Left renal cortex interstitium (tissue), 4 donors: Measurements from ENCODE around the gene CFAP68. TPM values are rescaled to one million over a fixed set of nuclear protein-coding genes. Genes with fewer than 3 reads are reported as not detected.
"Not testable (repeated sequence)": the region's sequence is repeated elsewhere in the genome, so short reads cannot be mapped to it uniquely, and the experiment has no call there.

Experiments
- DNase-seq, 4 donors: peaks; one replicate each; pipeline ENCODE4 v3.0.0-alpha.2; 2013; ENCODE audit warnings: low read depth in 4 of 4, low spot score in 2 of 4, missing footprints in 1 of 4
- polyA plus RNA-seq, 4 donors: library from polyadenylated mRNA; unstranded; fragments of 120-200 nt; gene quantifications; one replicate each; pipeline ENCODE4 v1.2.1, GENCODE V29; 2013; ENCODE audit not compliant: insufficient read length in 4 of 4

Gene CFAP68
- polyA plus RNA-seq, 4 donors, result 39.9 to 51.3 (median 43.6) TPM

- no peak for DNase-seq
These were observed 9.2 kb upstream of the CFAP68 start for GRCh38 chr11:111870113-111870512.

GRCh38 chr11:111870522-111870885 is 8.8 kb upstream of the CFAP68 start:
- DNase-seq, result peak in 1 of 4 donors; percentile 0

- peak; percentile 71 to 81 (median 78) for DNase-seq
These were observed 8.3 kb upstream of the CFAP68 start, which contains the start of gene ALG9 for GRCh38 chr11:111870886-111871692. Gene ALG9, minus strand, starts transcription at chr11:111871581. Its CDS starts 99 bp downstream, at chr11:111871482.

GRCh38 chr11:111871693-111872161 is 7.6 kb upstream of the CFAP68 start:
- no peak for DNase-seq

- DNase-seq, result peak in 3 of 4 donors; percentile 19 to 52 (median 28)
These were observed 924 bp upstream of the CFAP68 start for GRCh38 chr11:111878385-111878848.

GRCh38 chr11:111879637-111879960 is 258 bp downstream of the CFAP68 start:
- no peak for DNase-seq

- no peak for DNase-seq
These were observed 2.9 kb downstream of the CFAP68 start for GRCh38 chr11:111882202-111882601.

- DNase-seq, result not testable (repeated sequence)
These were observed 5.7 kb downstream of the CFAP68 start for GRCh38 chr11:111885053-111885452.

GRCh38 chr11:111886032-111886431 is 6.7 kb downstream of the CFAP68 start:
- DNase-seq, result no peak

- no peak for DNase-seq
These were observed 7.5 kb downstream of the CFAP68 start for GRCh38 chr11:111886844-111887243.

GRCh38 chr11:111905411-111905810 is 26.1 kb downstream of the CFAP68 start:
- no peak for DNase-seq

- no peak for DNase-seq
These were observed 27.3 kb downstream of the CFAP68 start for GRCh38 chr11:111906680-111907079.

GRCh38 chr11:111908639-111909305 is 29.4 kb downstream of the CFAP68 start:
- no peak for DNase-seq

- no peak for DNase-seq
These were observed 30.0 kb downstream of the CFAP68 start for GRCh38 chr11:111909378-111909777.

GRCh38 chr11:111910676-111911562 is 31.6 kb downstream of the CFAP68 start:
- no peak for DNase-seq

GRCh38 chr11:111911563-111912401 is 32.4 kb downstream of the CFAP68 start, which contains the start of gene CRYAB:
Gene CRYAB, minus strand, starts transcription at chr11:111911770. Its CDS starts 46 bp downstream, at chr11:111911724.
- DNase-seq, result no peak

GRCh38 chr11:111912535-111912934 is 33.2 kb downstream of the CFAP68 start, which contains the start of gene HSPB2:
Gene HSPB2, plus strand, starts transcription at chr11:111912734. Its CDS starts 96 bp downstream, at chr11:111912830.
- no peak for DNase-seq

GRCh38 chr11:111913031-111913861 is 33.9 kb downstream of the CFAP68 start:
- no peak for DNase-seq

- no peak for DNase-seq
These were observed 34.7 kb downstream of the CFAP68 start for GRCh38 chr11:111913997-111914396.
